Left cardiac atrium (tissue), 4 donors: ENCODE measurements around the gene IGSF21. TPM values are rescaled to one million over a fixed set of nuclear protein-coding genes. Genes with fewer than 3 reads are reported as not detected.

ENCODE experiments used
- ATAC-seq, 2 donors: fragments of 200-7000 bp; cut with Tn5 transposase; one replicate each; pipeline ENCODE4 v1.9.1; 2020; ENCODE audit warnings: mild to moderate bottlenecking in 2 of 2, moderate library complexity in 2 of 2
- DNase-seq: peaks from one replicate; pipeline ENCODE4 v3.0.0-alpha.2; 2020
- intact Hi-C, 2 donors: fragments of 100-400 bp; cut with DNase I; formaldehyde crosslinking; loops; one replicate each; pipeline versions ENCODE4 v1.14.1 to v1.15.1; 2022 to 2023
- total RNA-seq, 2 donors: library from RNA; stranded (reverse); fragmentation: NEBNext Ultra II Directional; extraction: Animal tissue kit (Norgen Biotek cat#: 25700); gene quantifications; one replicate each; pipeline ENCODE4 v1.2.1, GENCODE V29; 2021
- donor health status: DM: no; HTN: yes; CAD: no.
- donor health status: DM: no; HTN: yes; CAD: no; lungs with severe emphysema.
- donor health status: DM: yes; HTN: yes; CAD: no.
- donor health status: Dilated cardiomyopathy.

IGSF21 gene
- total RNA-seq, 2 donors from 2014 or later, result 1.0 to 3.0 TPM

- no peak for ATAC-seq
- no peak for DNase-seq
- intact Hi-C loops, result loop anchor here in 1 of 2 donors (10.0 kb wide), 1 partner anchor 122 kb away; no protein-coding TSS in a partner anchor
These were observed 5.0 kb downstream of the IGSF21 start for GRCh38 chr1:18112611-18113010.

DNA sequence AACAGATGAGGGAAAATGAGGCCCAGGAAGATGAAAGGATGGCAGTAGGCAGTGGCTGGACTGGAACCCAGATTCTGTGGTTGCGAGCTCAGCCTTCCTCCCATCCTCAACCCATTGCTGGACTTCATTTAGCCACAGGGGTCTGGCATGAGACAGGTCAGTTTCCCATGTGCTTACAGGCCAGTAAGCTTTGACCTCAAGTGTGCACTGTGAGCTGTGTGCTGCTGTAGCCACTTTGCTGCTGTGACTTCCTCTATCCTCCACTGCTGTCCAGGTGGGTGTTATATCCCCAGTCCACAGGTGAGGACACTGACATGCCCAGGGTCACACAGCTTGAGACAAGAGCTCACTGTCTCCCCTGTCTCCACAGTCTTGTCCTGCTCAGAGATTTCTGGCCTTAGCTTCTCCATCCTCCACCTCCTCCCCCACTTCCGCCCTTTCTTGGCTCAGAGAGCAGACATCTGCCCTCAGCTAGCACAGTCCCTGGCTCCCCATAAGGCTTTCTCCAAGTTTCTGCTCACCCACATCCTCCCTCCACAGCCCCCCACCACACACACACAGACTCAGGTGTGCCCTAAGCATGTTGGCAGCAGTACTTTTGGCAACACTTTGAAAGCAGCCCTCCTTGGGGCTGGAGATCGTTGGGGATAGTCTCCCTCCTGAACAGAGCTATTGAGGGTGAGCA lies 7.3 kb downstream of the IGSF21 start:
- ATAC-seq (no peak), DNase-seq (no peak)
- intact Hi-C loops, result loop anchor here in 1 of 2 donors (10.0 kb wide), 1 partner anchor 120 kb away; no protein-coding TSS in a partner anchor

- no peak for DNase-seq
- intact Hi-C loops, result loop anchor here in 1 of 2 donors (10.0 kb wide), 1 partner anchor 118 kb away; no protein-coding TSS in a partner anchor
- no peak for ATAC-seq
These were observed 9.2 kb downstream of the IGSF21 start for GRCh38 chr1:18116777-18117176.

DNA sequence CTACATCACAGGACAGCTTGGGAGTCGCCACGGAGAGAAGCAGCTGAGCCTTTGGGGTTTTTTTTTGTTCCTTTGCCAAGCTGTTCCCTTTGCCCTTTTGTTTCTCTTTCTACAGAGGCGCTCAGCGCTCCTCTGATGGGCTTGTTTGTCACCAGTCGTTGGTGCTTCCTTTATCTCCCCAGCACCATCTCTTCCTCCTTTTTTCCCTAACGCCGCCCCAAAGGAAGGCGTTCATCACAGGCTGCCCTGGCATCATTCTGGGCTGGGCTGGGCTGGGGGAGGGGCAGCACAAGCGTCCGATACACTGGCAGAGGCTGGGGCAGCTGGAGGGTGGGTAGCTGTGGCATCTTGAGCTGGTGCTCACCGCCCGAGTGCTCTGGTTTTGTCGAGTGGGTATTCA lies 10.5 kb downstream of the IGSF21 start:
- intact Hi-C loops, result loop anchor here in 1 of 2 donors (10.0 kb wide), 1 partner anchor 117 kb away; no protein-coding TSS in a partner anchor
- DNase-seq (no peak), ATAC-seq (peak; percentile 34 to 80)

DNA sequence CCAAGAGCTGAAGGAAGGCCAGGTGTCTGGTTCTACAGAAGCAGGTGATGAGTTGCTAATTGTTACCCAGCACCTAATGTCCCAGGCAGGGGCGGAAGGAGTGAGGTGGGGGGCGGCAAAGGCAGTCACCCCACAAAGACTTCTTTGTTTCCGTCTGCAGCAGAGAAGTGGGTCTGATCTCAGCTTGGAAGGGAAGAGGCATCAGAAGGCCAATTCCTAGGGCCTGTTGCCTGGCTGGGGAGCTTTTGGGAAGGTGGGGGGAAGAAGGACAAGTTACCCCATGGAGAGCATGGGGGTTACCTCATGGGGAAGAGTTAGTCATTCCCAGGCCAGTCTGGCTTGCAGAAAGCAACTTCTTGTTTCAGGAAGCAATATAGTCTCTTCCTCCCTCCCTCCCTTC lies 10.9 kb downstream of the IGSF21 start:
- intact Hi-C loops, result loop anchor here in 1 of 2 donors (10.0 kb wide), 1 partner anchor 116 kb away; no protein-coding TSS in a partner anchor
- ATAC-seq, result peak in 1 of 2 donors; percentile 53

GRCh38 chr1:18119289-18119688 lies 11.7 kb downstream of the IGSF21 start:
- ATAC-seq (peak in 1 of 2 donors; percentile 41), DNase-seq (no peak)
- intact Hi-C loops, result loop anchor here in 1 of 2 donors (10.0 kb wide), 1 partner anchor 116 kb away; no protein-coding TSS in a partner anchor

More for the DNA sequence above, 10.9 kb downstream of the IGSF21 start:
- DNase-seq, result no peak

DNA sequence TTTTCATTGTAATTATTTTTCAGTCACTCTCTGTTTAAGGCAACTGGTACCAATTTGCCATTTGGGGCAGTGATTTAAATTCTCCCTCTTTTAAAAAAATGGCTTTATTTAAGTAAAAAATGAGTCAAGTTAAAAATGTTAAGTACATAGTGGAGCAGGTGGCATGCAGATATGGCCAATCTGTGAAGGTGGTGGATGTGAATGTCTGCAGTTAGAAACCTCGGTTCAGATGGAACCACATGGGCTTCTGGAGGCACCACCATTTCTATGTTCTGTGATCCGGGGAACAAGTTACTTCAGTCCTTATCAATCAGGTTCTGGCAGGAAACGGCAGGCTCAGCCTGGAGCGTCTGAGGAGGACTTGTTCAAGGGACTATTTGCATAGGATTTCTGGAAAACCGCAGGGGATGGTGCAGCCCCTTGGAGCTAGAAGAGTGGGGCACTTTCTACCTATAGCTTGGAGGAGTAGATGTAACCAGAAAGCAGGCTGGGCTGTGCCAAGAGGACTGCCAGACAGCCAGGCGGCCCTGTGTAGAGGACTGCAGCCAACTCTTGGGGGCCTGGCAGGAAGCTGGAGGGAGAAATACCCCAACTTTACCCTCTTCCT lies 12.3 kb downstream of the IGSF21 start:
- ATAC-seq, result no peak
- intact Hi-C loops, result loop anchor here in 1 of 2 donors (10.0 kb wide), 1 partner anchor 115 kb away; no protein-coding TSS in a partner anchor
- no peak for DNase-seq

DNA sequence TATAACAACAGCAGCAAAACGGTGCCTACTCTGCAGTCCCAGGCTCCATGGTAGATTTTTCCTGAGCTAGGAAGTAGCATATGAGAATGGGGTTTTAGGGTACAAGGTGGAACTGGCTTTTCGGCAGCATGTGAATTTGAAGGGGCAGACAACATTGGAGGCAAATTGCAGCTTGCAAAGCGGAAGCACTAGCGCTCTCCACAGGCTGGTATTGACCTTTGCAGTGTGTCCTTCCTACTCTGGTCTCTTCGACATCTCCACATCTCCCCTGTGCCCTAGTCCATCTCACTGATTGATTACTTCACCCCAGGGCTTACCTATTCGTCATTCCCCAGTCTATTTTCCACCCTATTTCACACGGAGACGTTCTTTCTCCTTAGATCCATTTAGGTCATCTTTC lies 13.0 kb downstream of the IGSF21 start:
- ATAC-seq (no peak), DNase-seq (no peak)
- intact Hi-C loops, result no loop called here

DNA sequence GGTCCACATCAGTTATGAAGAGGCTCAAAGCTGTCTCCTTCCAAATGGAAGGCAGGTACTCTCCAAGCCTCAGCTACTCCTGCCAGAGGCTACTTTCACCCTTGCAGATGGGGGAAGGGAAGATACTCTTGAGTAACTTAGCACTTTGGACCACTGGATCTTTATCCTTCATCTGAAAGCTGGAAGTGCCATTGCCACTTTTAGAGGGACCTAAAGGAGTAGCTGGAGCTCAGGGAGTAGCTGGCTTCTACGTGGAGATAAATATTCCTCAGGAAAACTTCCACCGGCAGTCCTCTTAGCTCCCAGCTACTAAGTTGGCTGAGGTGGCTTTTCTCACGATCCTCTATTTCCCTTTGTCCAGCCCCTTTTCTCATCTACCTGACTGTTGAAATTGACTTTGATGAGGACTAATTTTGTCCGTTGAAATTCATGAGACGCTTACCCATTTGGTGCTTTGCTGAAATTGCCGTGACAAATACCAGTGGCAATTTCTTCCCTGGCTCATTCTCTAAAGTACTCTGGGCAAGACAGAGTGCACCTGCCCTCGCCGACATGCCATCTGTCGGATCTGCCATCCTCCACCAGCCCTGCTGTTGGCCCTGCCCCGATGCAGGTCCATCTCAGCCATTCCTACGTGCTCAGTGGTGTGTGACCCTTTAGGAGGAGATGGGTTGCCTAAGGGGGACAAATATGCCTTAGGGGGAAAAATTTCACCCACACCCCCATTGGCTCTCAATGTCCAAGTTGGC lies 13.6 kb downstream of the IGSF21 start:
- DNase-seq (no peak), ATAC-seq (no peak)
- intact Hi-C loops, result no loop called here

GRCh38 chr1:18123467-18123992 lies 15.9 kb downstream of the IGSF21 start:
- ATAC-seq (no peak), DNase-seq (no peak)
- intact Hi-C loops, result no loop called here

- DNase-seq (no peak), ATAC-seq (no peak)
- intact Hi-C loops, result no loop called here
These were observed 17.4 kb downstream of the IGSF21 start for GRCh38 chr1:18124977-18125376.

DNA sequence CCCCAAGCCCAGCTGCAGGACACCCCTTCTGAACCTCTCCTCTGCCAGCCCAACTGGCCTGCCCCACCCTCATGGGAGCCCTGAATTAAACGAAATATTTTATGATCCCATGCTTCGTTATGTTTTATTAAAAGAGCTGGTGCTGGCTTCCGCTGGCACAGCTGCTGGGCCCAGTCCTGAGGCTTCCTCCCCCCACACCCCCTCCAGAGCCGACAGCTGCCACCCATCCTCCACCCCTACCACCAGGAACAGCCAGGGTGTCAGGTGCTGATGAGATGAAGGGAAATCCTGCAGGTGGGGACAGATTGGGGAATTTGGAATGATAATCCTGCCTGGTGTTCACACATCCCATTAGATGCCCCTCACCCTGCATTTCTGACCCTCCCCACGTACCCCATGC lies 19.0 kb downstream of the IGSF21 start:
- no peak for ATAC-seq
- intact Hi-C loops, result no loop called here
- no peak for DNase-seq

GRCh38 chr1:18128298-18128697 lies 20.7 kb downstream of the IGSF21 start:
- no peak for DNase-seq
- no peak for ATAC-seq
- intact Hi-C loops, result no loop called here

DNA sequence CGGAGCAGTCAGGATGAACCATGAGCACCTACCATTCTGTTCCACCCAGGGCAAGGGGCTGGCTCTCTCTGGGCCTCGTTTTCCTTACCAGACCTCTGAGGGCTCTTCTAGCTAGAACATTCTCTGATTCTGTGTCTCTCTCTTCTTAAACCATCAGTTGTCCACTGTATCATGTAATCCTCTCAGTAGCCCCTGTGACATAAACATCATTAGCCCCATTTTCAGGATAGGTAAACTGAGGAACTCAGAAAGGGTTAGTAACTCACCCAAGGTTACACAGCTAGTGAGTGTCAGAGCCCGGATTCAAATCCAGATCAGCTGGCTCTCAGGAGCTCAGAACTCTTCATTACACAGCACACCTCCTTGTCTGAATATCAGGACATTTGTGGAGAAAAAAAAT lies 22.8 kb downstream of the IGSF21 start:
- intact Hi-C loops, result no loop called here
- DNase-seq (no peak), ATAC-seq (no peak)

GRCh38 chr1:18132022-18132710 lies 24.6 kb downstream of the IGSF21 start:
- ATAC-seq, result no peak
- intact Hi-C loops, result no loop called here
- DNase-seq, result no peak

DNA sequence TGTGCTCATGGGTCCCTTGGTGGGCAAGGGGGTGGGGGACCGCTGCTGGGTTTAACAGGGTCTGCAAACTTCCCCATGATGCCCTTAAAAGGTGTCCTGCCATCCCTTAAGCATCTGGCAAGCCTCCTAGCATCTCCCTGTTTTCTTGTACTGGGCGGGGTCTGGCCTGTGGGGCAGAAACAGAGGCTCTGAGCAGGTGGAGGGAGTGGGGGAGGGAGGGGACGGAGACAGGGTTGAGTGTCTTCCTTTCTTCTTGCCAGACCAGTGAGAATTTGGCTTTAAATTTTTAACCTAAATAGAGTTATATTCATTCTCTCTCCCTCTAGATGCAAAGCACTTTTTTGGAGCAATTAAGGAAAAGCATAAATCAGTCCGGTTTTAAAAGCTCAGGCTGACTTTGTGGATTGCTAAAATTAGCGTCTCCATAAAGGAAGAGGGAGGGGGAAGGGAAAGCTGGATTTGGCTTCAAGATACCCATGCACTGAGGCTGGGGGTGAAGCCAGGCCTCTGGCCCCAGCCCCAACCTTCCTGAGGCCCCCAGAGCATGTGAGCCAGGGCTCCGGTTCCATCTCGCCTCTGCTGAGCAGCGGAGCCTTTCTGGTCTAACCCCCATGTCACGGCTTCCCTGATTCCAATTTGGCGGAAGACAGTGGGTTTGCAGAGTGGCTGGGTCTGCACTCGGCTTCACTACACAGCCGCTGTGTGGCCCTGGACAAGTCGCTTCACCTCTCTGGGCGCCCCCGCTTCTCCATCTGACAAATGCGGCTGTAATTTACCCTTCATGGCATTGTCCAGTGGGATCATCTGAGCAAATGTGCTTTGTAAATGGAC lies 25.3 kb downstream of the IGSF21 start:
- ATAC-seq (no peak), DNase-seq (no peak)
- intact Hi-C loops, result no loop called here

GRCh38 chr1:18134324-18135046 lies 26.9 kb downstream of the IGSF21 start:
- intact Hi-C loops, result no loop called here
- DNase-seq (no peak), ATAC-seq (no peak)
